Measurements from ENCODE around the gene KLHDC8A. TPM values are rescaled to one million over a fixed set of nuclear protein-coding genes. Genes with fewer than 3 reads are reported as not detected.

Gene KLHDC8A
- polyA plus RNA-seq, 1 donor (not counting 4 experiments of a cell fraction or from before 2014, with no cell fraction given): not detected

GRCh38 chr1:205304046-205304694 lies 52.6 kb downstream of the KLHDC8A start:
- no peaks in the 10 kb centered on the region for H3K27me3 ChIP-seq (ENCODE audit: control insufficient read depth, extremely low read depth, insufficient read depth, low read length)
- dilution Hi-C loops (cut with MboI; ENCODE audit: extremely low pct_ligation_motif_present, low sequenced_read_pairs): no loop called here
- H3K36me3 ChIP-seq (ENCODE audit: control insufficient read depth in 2 of 2, extremely low read depth in 1 of 2, insufficient read depth in 2 of 2, low read length in 2 of 2): peaks cover 54 to 65% of the 10 kb centered on the region in 2 experiments
- TF ChIP-seq CTCF (optimal IDR thresholded peaks at IDR 0.05 in 1 of 3, IDR thresholded peaks at IDR 0.05 in 1 of 3, conservative IDR thresholded peaks at IDR 0.05 in 1 of 3; ENCODE audit: extremely low read depth in 1 of 3, insufficient read depth in 2 of 3, low read length in 3 of 3) (no peak), EZH2 (IDR thresholded peaks at IDR 0.05; ENCODE audit: low read length) (no peak)
- H3K4me1 ChIP-seq (ENCODE audit: control insufficient read depth, extremely low read depth, insufficient read depth, low read length): peaks cover 33% of the 10 kb centered on the region
- H3K4me2 ChIP-seq (ENCODE audit: control insufficient read depth, extremely low read depth, insufficient read depth, low read depth, low read length): peak overlapping the region; percentile 31
- H4K20me1 ChIP-seq (ENCODE audit: control insufficient read depth, extremely low read depth, insufficient read depth, low read length): peaks cover 2% of the 10 kb centered on the region
- no peak overlapping the region for H3K4me3 ChIP-seq (ENCODE audit: control insufficient read depth in 2 of 3, extremely low read depth in 1 of 3, insufficient read depth in 2 of 3, low read depth in 1 of 3, low read length in 3 of 3)
- peak overlapping the region; percentile 36 for H3K27ac ChIP-seq (ENCODE audit: control insufficient read depth, insufficient read depth, low read length)
- DNase-seq (ENCODE audit: low read depth, low spot score) (no peak), FAIRE-seq (no peak)
- H2AFZ ChIP-seq (ENCODE audit: control insufficient read depth, low read length): no peak overlapping the region
- H3K9me3 ChIP-seq (ENCODE audit: control insufficient read depth, low read depth, low read length): no peaks in the 10 kb centered on the region
- H3K9ac ChIP-seq (ENCODE audit: control insufficient read depth, extremely low read depth, insufficient read depth, low read length): no peak overlapping the region
- peaks cover 20% of the 10 kb centered on the region for H3K79me2 ChIP-seq (ENCODE audit: control insufficient read depth, insufficient read depth, low read length)
- H3K9me1 ChIP-seq (ENCODE audit: control insufficient read depth, extremely low read depth, insufficient read depth, low read length): peaks cover 2% of the 10 kb centered on the region

DNA sequence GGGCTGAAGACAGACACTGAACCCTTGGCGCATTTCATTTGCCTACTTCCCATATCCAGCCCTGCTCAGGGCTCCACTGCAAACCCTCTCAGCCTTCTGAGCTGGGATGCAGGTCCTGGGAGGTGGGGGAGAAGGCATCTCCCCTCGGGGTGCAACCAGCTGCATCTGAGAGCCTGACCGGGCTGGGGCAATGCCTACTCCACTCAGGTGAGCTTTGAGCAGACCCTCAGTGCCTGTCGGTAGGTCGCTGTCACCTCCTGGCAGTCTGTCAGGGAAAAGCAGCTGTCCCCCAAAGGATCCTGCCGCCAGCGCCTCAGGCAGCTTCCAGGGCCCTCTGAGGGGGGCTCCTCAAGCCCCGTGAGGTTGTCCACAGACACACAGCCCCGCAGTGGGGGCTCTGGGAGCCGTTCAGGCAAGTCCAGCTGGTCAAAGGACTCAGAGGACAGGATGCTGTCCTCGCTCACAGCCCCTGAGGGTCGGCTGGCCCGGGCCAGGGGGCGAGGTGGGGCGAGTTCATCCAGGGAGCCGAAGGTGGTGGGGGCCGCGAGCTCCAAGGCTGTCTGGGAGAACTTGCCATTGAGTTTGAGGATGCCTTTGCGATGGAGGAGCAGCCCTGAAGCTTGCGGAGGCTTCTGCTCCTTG lies 53.4 kb downstream of the KLHDC8A start:
- Histone ChIP-seq H3K36me3 (ENCODE audit: control insufficient read depth in 2 of 2, extremely low read depth in 1 of 2, insufficient read depth in 2 of 2, low read length in 2 of 2) (peaks cover 49 to 63% of the 10 kb centered on the region in 2 experiments), H3K4me2 (ENCODE audit: control insufficient read depth, extremely low read depth, insufficient read depth, low read depth, low read length) (no peak overlapping the region), H3K9me3 (ENCODE audit: control insufficient read depth, low read depth, low read length) (no peaks in the 10 kb centered on the region), H3K4me3 (ENCODE audit: control insufficient read depth in 2 of 3, extremely low read depth in 1 of 3, insufficient read depth in 2 of 3, low read depth in 1 of 3, low read length in 3 of 3) (no peak overlapping the region), H3K9me1 (ENCODE audit: control insufficient read depth, extremely low read depth, insufficient read depth, low read length) (peaks cover 2% of the 10 kb centered on the region), H3K79me2 (ENCODE audit: control insufficient read depth, insufficient read depth, low read length) (peaks cover 19% of the 10 kb centered on the region), H4K20me1 (ENCODE audit: control insufficient read depth, extremely low read depth, insufficient read depth, low read length) (peaks cover 2% of the 10 kb centered on the region), H3K9ac (ENCODE audit: control insufficient read depth, extremely low read depth, insufficient read depth, low read length) (no peak overlapping the region), H3K4me1 (ENCODE audit: control insufficient read depth, extremely low read depth, insufficient read depth, low read length) (peaks cover 40% of the 10 kb centered on the region), H3K27ac (ENCODE audit: control insufficient read depth, insufficient read depth, low read length) (no peak overlapping the region), H2AFZ (ENCODE audit: control insufficient read depth, low read length) (no peak overlapping the region), H3K27me3 (ENCODE audit: control insufficient read depth, extremely low read depth, insufficient read depth, low read length) (no peaks in the 10 kb centered on the region)
- dilution Hi-C loops (cut with MboI; ENCODE audit: extremely low pct_ligation_motif_present, low sequenced_read_pairs): no loop called here
- DNase-seq (ENCODE audit: low read depth, low spot score) (no peak), FAIRE-seq (no peak)
- TF ChIP-seq CTCF (optimal IDR thresholded peaks at IDR 0.05 in 1 of 3, IDR thresholded peaks at IDR 0.05 in 1 of 3, conservative IDR thresholded peaks at IDR 0.05 in 1 of 3; ENCODE audit: extremely low read depth in 1 of 3, insufficient read depth in 2 of 3, low read length in 3 of 3) (no peak), EZH2 (IDR thresholded peaks at IDR 0.05; ENCODE audit: low read length) (no peak)

All from keratinocyte (primary cell).